ENCODE measurements around the gene MICU2.

MICU2 gene, protein sequence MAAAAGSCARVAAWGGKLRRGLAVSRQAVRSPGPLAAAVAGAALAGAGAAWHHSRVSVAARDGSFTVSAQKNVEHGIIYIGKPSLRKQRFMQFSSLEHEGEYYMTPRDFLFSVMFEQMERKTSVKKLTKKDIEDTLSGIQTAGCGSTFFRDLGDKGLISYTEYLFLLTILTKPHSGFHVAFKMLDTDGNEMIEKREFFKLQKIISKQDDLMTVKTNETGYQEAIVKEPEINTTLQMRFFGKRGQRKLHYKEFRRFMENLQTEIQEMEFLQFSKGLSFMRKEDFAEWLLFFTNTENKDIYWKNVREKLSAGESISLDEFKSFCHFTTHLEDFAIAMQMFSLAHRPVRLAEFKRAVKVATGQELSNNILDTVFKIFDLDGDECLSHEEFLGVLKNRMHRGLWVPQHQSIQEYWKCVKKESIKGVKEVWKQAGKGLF

DNA sequence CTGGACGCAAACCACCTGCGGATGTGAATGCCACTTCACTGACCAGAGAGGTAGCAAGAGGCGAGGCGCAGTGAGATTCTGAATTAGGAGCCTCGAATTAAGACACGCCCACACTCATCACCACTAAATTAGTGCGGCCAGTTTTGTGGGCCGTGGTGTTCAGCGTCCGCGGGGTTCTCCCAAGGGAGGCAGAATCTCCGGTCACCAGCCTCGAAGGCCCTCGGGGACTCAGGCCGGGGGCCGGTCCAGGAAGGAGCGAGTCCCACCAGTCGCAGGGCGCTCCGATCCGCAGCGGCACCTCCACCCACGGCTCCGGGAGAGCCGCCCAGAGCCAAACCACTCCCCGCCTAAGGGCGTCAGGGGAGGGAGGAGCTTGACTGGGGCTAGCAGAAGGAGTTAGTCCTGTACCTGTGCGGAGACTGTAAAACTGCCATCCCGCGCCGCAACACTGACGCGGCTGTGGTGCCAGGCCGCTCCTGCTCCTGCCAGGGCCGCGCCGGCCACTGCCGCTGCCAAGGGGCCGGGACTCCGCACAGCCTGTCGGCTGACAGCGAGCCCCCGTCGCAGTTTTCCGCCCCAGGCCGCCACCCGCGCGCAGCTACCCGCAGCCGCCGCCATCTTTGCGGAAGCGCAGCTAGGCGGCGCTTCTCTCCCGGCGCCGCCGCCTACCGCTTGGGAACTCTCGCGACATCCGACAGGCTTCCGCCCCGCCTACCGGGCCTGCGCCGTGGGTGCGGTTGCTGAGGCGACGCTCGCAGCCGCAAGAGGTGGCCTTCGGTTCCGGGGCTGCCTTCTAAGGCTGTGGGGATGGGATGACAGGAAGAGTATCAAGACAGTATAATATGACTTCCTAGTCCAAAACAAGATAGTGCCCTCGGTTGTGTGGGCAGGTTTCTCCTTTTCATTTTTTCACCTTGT is at the start of gene MICU2:
MICU2 (minus strand) TSS at position 640 of the 918 bp plus-strand sequence; CDS start at position 618, 22 bp downstream.
- DNase-seq (ENCODE audit: low read depth in 2 of 2, low spot score in 1 of 2) = peak; percentile 91

DNA sequence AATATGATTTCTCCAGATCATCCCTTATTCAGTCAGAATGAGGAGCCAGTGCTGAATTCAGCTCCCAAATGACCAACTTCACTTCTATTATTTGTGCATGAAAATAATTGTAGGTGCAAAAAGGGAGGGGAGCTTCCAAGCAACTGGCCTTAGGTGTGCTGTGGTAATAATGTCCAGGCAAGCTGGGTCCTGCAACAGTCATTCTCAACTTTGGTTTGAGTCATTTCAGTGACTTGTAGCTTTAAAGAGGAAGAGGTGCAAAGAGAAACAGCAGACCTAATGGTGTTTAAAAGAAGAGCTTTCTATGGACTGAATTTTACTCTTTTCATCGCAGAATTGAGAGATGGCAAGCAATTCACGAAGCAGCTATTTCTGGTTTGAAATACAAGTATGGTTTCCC is 37.7 kb upstream of the MICU2 start:
- DNase-seq (ENCODE audit: low read depth in 2 of 2, low spot score in 1 of 2) = no peak

DNA sequence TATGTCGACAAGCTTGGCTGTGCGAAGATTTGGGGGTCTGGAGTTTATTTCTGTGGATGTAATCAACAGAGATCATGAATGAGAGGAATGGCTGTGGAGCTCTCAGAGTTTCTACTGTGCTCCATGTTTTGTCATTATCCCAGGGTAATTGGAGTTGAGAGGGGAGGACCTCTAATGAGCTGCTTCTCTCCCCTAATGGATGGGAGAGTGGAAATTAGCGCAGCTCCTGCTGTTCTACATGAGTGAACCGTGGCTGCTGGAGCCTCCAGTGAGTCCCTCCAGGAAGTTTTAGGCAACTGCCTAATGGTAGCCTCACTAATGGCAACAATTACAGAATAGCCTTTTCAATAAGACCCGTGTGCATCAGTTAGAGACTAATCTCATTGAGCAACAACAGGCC is 35.6 kb upstream of the MICU2 start:
- DNase-seq (ENCODE audit: low read depth in 2 of 2, low spot score in 1 of 2) = no peak

GRCh38 chr13:21638319-21639282 is 34.6 kb upstream of the MICU2 start:
- DNase-seq (ENCODE audit: low read depth in 2 of 2, low spot score in 1 of 2) = no peak

DNA sequence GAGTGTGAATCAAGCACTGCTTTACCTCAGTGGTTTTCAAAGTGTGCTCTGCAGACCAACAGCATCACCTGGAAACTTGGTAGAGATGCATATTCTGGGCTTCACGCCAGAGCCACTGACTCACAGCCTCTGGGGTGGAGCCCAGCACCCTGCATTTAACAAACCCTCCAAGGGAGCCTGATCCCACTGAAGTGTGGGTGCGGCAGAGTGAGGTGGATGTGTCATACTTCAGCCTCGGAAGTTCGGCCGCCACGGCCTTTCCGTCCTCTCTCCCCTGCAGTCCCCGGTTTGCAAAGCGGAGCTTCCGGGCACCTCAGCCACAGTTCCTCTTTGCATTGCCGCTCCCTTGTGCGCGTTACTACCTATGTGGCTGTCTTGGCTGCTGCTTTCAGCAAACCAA is 33.3 kb upstream of the MICU2 start:
- peak in 1 of 2 donors; percentile 2 for DNase-seq (ENCODE audit: low read depth in 2 of 2, low spot score in 1 of 2)

DNA sequence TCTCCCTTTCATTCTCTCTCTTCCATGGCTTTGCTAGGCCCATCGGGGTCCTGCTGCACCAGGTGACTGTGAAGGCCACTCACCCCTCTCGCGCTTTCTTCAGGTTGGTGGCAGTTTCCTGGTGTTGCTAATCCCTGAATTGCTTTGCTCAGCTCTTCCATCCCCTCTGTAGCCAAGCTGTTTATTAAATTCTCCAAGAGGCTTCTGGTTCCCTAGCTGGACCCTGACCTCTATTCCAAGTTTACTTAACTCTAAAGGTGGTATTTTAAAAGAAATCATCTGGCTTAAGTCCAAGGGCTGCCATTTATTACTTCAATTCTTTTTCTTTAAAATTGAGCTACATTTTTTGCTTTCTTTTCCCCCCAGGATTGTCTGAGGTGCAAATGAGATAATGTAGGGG is 32.7 kb upstream of the MICU2 start:
- DNase-seq (ENCODE audit: low read depth in 2 of 2, low spot score in 1 of 2) = no peak

GRCh38 chr13:21632196-21632595 is 28.2 kb upstream of the MICU2 start:
- DNase-seq (ENCODE audit: low read depth in 2 of 2, low spot score in 1 of 2) = no peak

GRCh38 chr13:21625366-21625765 is 21.4 kb upstream of the MICU2 start:
- DNase-seq (ENCODE audit: low read depth in 2 of 2, low spot score in 1 of 2) = no peak

DNA sequence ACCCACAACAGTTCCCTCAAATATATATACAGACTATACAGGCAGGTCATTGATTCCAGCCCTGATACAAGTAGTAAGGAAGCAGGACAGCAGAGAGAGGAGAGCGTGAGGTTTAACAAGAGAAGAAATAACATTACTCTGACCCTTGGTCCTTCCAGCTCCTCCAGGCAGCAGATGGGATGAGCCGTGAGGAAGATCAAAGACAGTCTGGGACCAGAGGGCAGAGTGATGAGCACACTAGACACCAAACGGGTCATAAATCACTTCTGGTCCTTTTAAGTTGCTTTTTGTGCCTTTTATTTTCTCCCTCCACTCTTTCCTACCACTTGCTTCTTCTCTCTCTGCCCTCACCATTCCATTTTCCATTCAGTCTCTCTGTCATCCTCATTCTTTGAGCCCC is 16.9 kb upstream of the MICU2 start:
- no peak for DNase-seq (ENCODE audit: low read depth in 2 of 2, low spot score in 1 of 2)

DNA sequence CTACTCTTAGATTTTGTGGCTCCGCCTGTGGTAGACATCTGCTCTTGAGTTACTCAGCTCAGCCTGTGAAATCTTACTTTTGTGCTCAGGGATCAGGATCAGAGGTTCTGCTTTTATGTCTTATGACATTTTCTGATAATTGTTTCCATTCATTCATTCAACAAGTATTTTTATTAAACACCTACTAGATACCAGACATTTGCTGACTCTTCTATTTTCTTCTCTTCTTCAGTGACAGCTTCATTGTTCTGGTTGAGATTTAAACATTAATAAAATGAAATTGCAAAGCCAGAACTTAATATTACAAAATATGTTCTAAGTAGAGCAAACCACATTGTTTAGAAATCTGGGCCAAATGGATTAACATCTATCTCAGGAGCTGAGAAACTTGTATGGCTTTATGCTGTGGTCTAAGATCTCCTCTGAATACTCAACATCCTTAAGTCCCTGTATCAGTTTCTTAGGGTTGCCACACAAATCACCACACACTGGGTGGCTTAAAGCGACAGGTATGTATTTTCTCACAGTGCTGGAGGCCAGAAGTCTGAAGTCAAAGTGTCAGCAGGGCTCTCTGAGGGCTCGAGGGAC is 15.8 kb upstream of the MICU2 start:
- DNase-seq (ENCODE audit: low read depth in 2 of 2, low spot score in 1 of 2) = no peak

DNA sequence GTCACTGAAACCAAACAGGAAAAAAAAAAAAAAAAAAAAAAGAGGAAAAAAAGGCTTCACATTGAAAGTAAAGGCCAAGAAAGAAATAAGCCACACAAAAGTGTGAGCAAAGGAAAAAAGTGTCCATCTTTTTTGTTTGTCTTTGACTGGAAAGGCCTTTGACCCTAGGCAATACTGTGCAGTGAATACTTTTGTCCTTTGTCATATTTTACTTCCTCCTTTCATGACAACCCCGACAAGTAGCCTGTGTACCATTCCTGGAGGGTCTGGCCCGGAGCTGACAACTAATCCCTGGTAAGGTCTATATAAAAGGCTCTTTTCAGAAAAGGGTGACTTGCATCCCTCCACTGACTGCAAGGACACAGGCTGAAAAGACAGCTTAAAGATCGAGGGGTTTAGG is 12.9 kb upstream of the MICU2 start:
- no peak for DNase-seq (ENCODE audit: low read depth in 2 of 2, low spot score in 1 of 2)

DNA sequence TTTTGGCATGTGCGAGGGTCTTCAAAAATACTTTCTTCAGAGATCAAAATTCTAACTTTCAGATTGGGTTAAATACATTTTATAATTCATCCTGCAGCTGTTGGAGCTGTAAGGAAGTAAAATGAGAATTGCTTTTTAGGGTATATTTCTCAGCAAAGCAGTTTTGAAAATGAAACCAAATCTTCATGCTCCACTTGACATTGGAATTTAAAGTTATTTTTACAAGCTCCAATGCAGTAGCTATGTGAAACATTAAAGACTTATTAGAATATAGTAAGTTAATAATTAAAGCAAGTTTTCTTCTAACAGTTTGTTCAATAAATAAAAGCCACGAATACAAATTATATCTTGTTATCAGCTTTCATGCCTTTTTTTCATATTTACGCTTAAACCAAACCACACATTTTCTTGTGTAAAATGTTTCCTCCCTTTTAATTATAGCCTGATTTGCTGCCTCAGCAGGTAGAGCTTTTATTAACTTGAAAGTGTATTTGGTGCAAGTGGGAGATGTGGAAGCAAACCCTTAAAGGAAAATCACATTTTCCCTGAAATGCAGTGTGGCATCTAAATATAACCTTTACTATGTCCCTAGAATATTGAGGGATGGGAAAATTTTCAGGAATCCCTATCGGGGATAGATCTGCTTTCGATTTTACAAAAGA is 12.4 kb upstream of the MICU2 start:
- no peak for DNase-seq (ENCODE audit: low read depth in 2 of 2, low spot score in 1 of 2)

GRCh38 chr13:21615427-21615826 is 11.5 kb upstream of the MICU2 start:
- DNase-seq (ENCODE audit: low read depth in 2 of 2, low spot score in 1 of 2) = no peak

DNA sequence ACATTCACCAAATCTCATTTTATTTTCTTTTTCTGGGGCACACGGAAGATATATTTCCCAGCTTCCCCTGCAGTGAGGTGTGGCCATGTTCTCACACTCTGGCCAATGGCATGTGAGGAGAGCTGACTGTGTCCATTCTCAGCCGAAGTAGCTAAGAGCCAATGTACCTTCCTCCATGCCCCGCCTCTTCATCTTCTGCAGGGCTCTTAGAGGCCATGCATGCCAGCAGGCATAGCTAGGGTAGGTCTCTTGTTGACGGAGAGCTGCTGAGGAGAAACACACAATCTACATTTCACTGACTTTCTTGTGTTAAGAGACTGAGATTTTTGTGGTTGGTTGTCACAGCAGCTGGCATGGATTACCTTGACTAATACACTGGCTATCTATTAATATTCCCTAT is 9.8 kb upstream of the MICU2 start:
- no peak for DNase-seq (ENCODE audit: low read depth in 2 of 2, low spot score in 1 of 2)

DNA sequence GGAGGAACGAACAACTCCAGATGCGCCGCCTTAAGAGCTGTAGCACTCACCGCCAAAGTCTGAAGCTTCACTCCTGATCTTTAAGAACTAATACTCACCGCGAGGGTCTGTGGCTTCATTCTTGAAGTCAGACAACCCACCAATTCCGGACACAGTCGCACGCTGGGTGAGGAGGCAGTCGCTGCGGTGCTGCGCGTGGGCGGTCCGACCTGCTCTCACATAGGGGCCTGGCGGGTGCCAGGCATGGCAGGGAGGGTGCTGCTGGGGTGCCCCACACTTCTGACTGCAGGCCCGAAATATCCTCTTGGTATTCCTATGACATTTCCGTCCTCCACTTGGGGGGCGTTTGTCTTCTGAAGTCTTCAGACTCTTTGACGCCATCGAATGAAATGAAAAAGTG is 7.4 kb upstream of the MICU2 start:
- DNase-seq (ENCODE audit: low read depth in 2 of 2, low spot score in 1 of 2) = no peak

DNA sequence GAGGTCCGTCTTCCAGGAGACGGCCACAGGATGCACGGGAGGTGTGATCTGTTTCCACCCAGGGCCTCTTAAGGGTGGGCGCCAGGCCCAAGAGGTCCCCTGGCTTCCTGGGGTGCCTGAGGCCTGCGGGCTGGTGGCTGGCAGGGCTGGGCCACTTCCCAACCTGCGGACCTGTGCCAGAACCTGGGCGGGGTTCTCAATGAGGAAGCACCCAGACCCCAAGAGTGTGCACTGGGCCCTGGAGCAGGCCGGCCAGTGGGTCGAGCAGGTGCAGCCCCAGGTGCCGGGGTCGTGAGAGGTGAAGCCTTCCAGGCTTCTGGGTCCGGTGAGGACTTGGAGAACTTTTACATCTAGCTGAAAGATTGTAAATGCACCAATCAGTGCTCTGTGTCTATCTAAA is 6.7 kb upstream of the MICU2 start:
- no peak for DNase-seq (ENCODE audit: low read depth in 2 of 2, low spot score in 1 of 2)

- DNase-seq (ENCODE audit: low read depth in 2 of 2, low spot score in 1 of 2) = no peak
Measured at GRCh38 chr13:21608961-21609360, 5.0 kb upstream of the MICU2 start.

GRCh38 chr13:21606796-21607195 is 2.8 kb upstream of the MICU2 start:
- DNase-seq (ENCODE audit: low read depth in 2 of 2, low spot score in 1 of 2) = no peak

DNA sequence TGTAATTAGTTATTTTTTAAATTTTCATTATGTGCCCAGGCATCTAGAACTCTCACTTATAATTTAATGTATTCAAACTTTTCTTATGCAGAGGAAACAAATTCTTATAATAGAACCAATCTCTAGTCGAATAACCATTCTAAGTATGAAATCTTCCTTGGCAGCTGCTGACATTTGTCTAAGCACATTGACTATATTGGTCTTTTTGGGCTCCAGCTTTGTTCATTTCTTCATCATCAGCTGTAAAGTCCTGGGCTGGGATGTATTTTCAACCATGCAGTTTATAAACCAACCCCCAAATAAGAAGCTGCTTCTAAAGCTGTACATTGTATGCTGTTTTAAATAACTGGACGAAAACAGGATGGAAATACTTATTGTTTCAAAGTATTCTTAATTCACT is 2.3 kb upstream of the MICU2 start:
- DNase-seq (ENCODE audit: low read depth in 2 of 2, low spot score in 1 of 2) = no peak

- no peak for DNase-seq (ENCODE audit: low read depth in 2 of 2, low spot score in 1 of 2)
Measured at GRCh38 chr13:21596722-21597121, 7.2 kb downstream of the MICU2 start.

Measured in stimulated activated CD8-positive, alpha-beta memory T cell treated with anti-CD3 and anti-CD28 coated beads, Interleukin-4, amount 100 ng/mL, for 4 hours (primary cell).